ENCODE data around the gene TAOK2.

- no peak for TF ChIP-seq RCOR1 (IDR thresholded peaks at IDR 0.05; ENCODE audit: insufficient replicate concordance, low read length)
- TF ChIP-seq RAD21 (IDR thresholded peaks at IDR 0.05; ENCODE audit: low read length), result no peak
- TF ChIP-seq CTCF (conservative IDR thresholded peaks at IDR 0.05; ENCODE audit: low read depth, low read length), result no peak
- no peak for TF ChIP-seq RFX5 (IDR thresholded peaks at IDR 0.05; ENCODE audit: low read depth, low read length)
- TF ChIP-seq POLR2A (IDR thresholded peaks at IDR 0.05; ENCODE audit: low read depth, low read length), result no peak
- TF ChIP-seq BHLHE40 (IDR thresholded peaks at IDR 0.05; ENCODE audit: low read depth, low read length), result no peak
- TF ChIP-seq ELK1 (IDR thresholded peaks at IDR 0.05; ENCODE audit: borderline replicate concordance, low read depth, low read length), result no peak
Measured at GRCh38 chr16:29985271-29985811, 11.7 kb downstream of the TAOK2 start.
